MM.1S (cell line): Measurements from ENCODE around the gene KLF15.

Experiments used
- DNase-seq: peaks from one replicate; pipeline ENCODE4 v3.0.0-alpha.2; 2015
- H2AFZ ChIP-seq: fragments of 300-600 bp; sonication (generic); 2 replicates; pipeline ENCODE4 v1.6.0; 2016; ENCODE audit warnings: antibody characterized with exemption, low read length
- H3F3A ChIP-seq: fragments of 300-600 bp; sonication (generic); 2 replicates; pipeline ENCODE4 v1.6.1; 2016; ENCODE audit warnings: mild to moderate bottlenecking, antibody characterized with exemption, low read length, moderate library complexity, mixed read lengths; ENCODE audit not compliant: insufficient read depth
- H3K27ac ChIP-seq: fragments of 300-600 bp; sonication (generic); 2 replicates; pipeline ENCODE4 v1.5.1; 2016; ENCODE audit warnings: mild to moderate bottlenecking, low read length
- H3K27me3 ChIP-seq: fragments of 300-600 bp; sonication (generic); replicated peaks from 2 replicates; pipeline ENCODE4 v1.6.0; 2016; ENCODE audit warnings: low read length; ENCODE audit not compliant: insufficient read depth
- H3K36me3 ChIP-seq: fragments of 300-600 bp; sonication (generic); replicated peaks from 2 replicates; pipeline ENCODE4 v1.6.1; 2016; ENCODE audit warnings: mild to moderate bottlenecking, low read length, mixed read lengths; ENCODE audit not compliant: insufficient read depth
- H3K4me1 ChIP-seq: fragments of 300-600 bp; sonication (generic); 2 replicates; pipeline ENCODE4 v1.6.1; 2016; ENCODE audit warnings: low read length, mixed read lengths
- H3K4me2 ChIP-seq: fragments of 300-600 bp; sonication (generic); 2 replicates; pipeline ENCODE4 v1.6.0; 2016; ENCODE audit warnings: low read depth, low read length
- H3K4me3 ChIP-seq: fragments of 300-600 bp; sonication (generic); 2 replicates; pipeline ENCODE4 v1.5.1; 2016; ENCODE audit warnings: low read length, mixed read lengths
- H3K79me2 ChIP-seq: fragments of 300-600 bp; sonication (generic); 2 replicates; pipeline ENCODE4 v1.6.1; 2016; ENCODE audit warnings: mixed run types, low read length, mixed read lengths
- H3K9ac ChIP-seq: fragments of 300-600 bp; sonication (generic); 2 replicates; pipeline ENCODE4 v1.6.1; 2016; ENCODE audit warnings: low read length, mixed read lengths
- H3K9me2 ChIP-seq: fragments of 300-600 bp; sonication (generic); replicated peaks from 2 replicates; pipeline ENCODE4 v1.6.1; 2016; ENCODE audit warnings: mild to moderate bottlenecking, low read length, mixed read lengths; ENCODE audit not compliant: insufficient read depth
- H3K9me3 ChIP-seq: fragments of 300-600 bp; sonication (generic); replicated peaks from 2 replicates; pipeline ENCODE4 v1.6.1; 2016; ENCODE audit warnings: mild to moderate bottlenecking, low read length, mixed read lengths; ENCODE audit not compliant: insufficient read depth
- H4K20me1 ChIP-seq: fragments of 300-600 bp; sonication (generic); 2 replicates; pipeline ENCODE4 v1.6.1; 2016; ENCODE audit warnings: mild to moderate bottlenecking, low read length, moderate library complexity, mixed read lengths; ENCODE audit not compliant: insufficient read depth
- CTCF ChIP-seq: fragments of 300-600 bp; sonication (generic); IDR thresholded peaks from 2 replicates; pipeline ENCODE4 v1.5.1; 2016; ENCODE audit warnings: antibody characterized with exemption, low read length, mixed read lengths
- EZH2 ChIP-seq: fragments of 300-600 bp; sonication (generic); optimal IDR thresholded peaks from 2 replicates; pipeline ENCODE3; 2017; ENCODE audit warnings: low read depth, mild to moderate bottlenecking, antibody characterized with exemption, low read length, mixed read lengths
- EZH2phosphoT487 ChIP-seq: fragments of 300-600 bp; sonication (generic); IDR thresholded peaks from 2 replicates; pipeline ENCODE4 v1.6.1; 2018; ENCODE audit warnings: antibody characterized with exemption, low read length

The KLF15 gene

DNA sequence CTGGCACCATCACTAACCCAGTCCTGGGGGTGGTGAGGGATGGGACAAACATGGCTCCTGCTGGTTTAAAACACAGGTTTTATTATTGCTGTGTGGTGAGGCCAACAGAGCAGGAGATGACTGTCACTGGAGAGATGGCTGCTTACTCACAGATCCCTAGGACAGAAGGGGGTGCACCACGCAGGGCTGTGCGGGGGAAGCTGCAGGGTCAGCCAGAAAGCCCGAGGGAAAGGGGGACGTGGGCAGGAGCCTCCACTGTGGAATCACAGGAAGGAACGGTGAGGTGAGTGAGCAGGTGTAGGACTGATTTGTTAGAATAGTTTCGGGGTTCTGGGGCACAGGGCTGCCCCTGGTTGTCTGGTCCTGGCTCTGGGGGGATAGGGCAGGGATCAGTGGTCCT lies 45.0 kb upstream of the KLF15 start:
- peaks cover 28% of the 10 kb centered on the region for H3K4me1 ChIP-seq
- H2AFZ ChIP-seq, result no peak overlapping the region
- H3F3A ChIP-seq, result peaks cover 21% of the 10 kb centered on the region
- no peaks in the 10 kb centered on the region for H3K9me3 ChIP-seq
- H3K36me3 ChIP-seq, result no peaks in the 10 kb centered on the region
- no peak overlapping the region for H3K4me2 ChIP-seq
- no peak for TF ChIP-seq CTCF
- no peak for TF ChIP-seq EZH2phosphoT487
- TF ChIP-seq EZH2, result no peak
- no peak for DNase-seq
- no peaks in the 10 kb centered on the region for H4K20me1 ChIP-seq
- no peaks in the 10 kb centered on the region for H3K79me2 ChIP-seq
- no peak overlapping the region for H3K9ac ChIP-seq
- H3K9me2 ChIP-seq, result no peaks in the 10 kb centered on the region
- H3K4me3 ChIP-seq, result no peak overlapping the region
- no peaks in the 10 kb centered on the region for H3K27me3 ChIP-seq
- H3K27ac ChIP-seq, result no peak overlapping the region

DNA sequence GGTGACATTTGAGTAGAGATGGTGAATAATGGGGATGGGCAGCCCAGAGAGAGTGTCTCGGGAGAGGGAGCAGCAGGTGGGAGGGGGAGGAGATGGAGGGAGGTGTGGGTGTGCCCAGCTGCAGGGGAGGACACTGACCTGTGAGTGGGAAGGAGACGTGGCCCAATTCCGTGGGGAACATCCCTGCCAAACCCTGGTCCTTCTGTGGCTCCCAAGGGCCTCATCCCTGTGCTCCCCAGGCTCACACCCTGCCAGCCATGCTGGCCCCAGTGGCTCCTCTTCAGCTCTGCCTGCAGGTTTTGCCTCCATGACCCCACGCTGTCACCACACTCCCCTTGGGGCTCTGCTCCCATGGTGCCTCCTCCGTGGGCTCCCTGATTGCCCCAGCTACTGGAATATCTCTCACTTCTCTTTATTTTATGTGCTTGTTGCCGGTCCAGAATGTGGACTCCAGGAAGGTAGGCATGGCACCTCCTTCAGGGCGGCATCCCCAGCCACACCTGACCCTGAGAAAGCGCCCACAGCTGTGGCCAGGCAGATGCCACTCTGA lies 44.5 kb upstream of the KLF15 start:
- H2AFZ ChIP-seq, result no peak overlapping the region

DNA sequence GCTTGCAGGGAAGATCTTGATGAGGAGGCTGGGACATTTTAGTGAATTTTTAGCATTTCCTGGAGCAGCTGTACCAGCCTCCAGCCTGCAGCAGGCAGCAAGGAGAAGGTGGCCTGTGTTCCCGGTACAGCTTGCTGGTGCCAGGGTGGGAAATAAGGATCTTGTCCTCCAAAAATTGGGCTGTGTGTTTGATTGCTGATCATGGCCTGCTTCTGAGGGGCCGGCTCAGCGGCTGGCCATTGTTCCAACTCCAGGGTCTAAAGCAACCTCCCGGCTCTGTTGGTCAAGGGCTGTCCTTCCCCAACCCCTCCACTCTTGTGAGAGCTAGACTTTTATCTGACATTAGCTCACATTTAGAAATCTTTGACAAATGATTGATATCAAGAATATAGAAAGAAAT lies 42.5 kb upstream of the KLF15 start:
- H3K79me2 ChIP-seq, result no peaks in the 10 kb centered on the region
- H3K4me2 ChIP-seq, result peak overlapping the region; percentile 46
- H3K27me3 ChIP-seq, result no peaks in the 10 kb centered on the region
- H3K36me3 ChIP-seq, result no peaks in the 10 kb centered on the region
- H3K27ac ChIP-seq, result peak overlapping the region; percentile 84
- peak overlapping the region; percentile 51 for H2AFZ ChIP-seq
- peak overlapping the region; percentile 24; the same call in 1 of the 2 replicates for H3K9ac ChIP-seq
- H3F3A ChIP-seq, result peaks cover 21% of the 10 kb centered on the region
- TF ChIP-seq EZH2phosphoT487 (no peak), EZH2 (no peak), CTCF (no peak)
- no peaks in the 10 kb centered on the region for H3K9me3 ChIP-seq
- H3K4me1 ChIP-seq, result peaks cover 28% of the 10 kb centered on the region
- peak overlapping the region; percentile 6; the same call in 1 of the 2 replicates for H3K4me3 ChIP-seq
- no peak for DNase-seq
- no peaks in the 10 kb centered on the region for H4K20me1 ChIP-seq
- H3K9me2 ChIP-seq, result no peaks in the 10 kb centered on the region

More for the DNA sequence above, 44.5 kb upstream of the KLF15 start:
- Histone ChIP-seq H3K9me2 (no peaks in the 10 kb centered on the region), H3K4me2 (no peak overlapping the region), H3K27me3 (no peaks in the 10 kb centered on the region), H3K9me3 (no peaks in the 10 kb centered on the region), H3K27ac (no peak overlapping the region), H3K4me1 (peaks cover 28% of the 10 kb centered on the region), H3K4me3 (no peak overlapping the region), H3F3A (peaks cover 21% of the 10 kb centered on the region), H3K9ac (no peak overlapping the region), H4K20me1 (no peaks in the 10 kb centered on the region), H3K79me2 (no peaks in the 10 kb centered on the region), H3K36me3 (no peaks in the 10 kb centered on the region)
- DNase-seq, result no peak
- TF ChIP-seq EZH2phosphoT487 (no peak), EZH2 (no peak), CTCF (no peak)
